ENCODE results near the gene KRTAP19-1. TPM values are rescaled to one million over a fixed set of nuclear protein-coding genes. Genes with fewer than 3 reads are reported as not detected.
A peak's percentile ranks its signal among the peaks of the same experiment; 100 is the strongest.

Gene KRTAP19-1
- total and polyA plus RNA-seq, 2 of the 8 experiments (the other 6 are each of a cell fraction or from before 2014, with no cell fraction given), result not detected

DNA sequence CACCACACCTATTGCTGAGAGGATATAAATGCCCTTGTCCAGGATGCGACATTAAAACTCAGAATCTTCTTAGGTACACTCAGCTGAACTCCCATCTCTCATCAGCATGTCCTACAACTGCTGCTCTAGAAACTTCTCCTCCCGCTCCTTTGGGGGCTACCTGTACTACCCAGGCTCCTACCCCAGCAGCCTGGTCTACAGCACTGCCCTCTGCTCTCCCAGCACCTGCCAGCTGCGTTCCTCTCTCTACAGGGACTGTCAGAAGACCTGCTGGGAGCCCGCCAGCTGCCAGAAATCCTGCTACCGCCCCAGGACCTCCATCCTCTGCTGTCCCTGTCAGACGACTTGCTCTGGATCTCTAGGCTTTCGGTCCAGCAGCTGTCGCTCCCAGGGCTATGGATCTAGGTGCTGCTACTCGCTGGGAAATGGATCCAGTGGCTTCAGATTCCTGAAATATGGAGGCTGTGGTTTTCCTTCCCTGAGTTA, 50.0 kb downstream of the KRTAP19-1 start, which contains the start of gene KRTAP13-4:
Gene KRTAP13-4, plus strand, starts transcription at position 51 of the 486 bp plus-strand sequence. Its CDS starts 56 bp downstream, at position 107.
- Histone ChIP-seq H3K4me3 (ENCODE audit: extremely low read depth in 1 of 4, insufficient read depth in 2 of 4, low read depth in 3 of 4, low read length in 4 of 4) (no peak within 1 kb of the TSS), H2BK120ac (replicated peaks; ENCODE audit: low read depth, low read length) (no peak within 1 kb of the TSS), H2BK12ac (ENCODE audit: low read depth, low read length) (no peak within 1 kb of the TSS), H4K91ac (replicated peaks; ENCODE audit: insufficient read length, low read length) (no peak within 1 kb of the TSS), H3K4me2 (ENCODE audit: insufficient read depth in 1 of 2, low read depth in 2 of 2, low read length in 2 of 2) (no peak within 1 kb of the TSS), H4K5ac (ENCODE audit: insufficient read length, low read depth, low read length) (no peak within 1 kb of the TSS), H3K4me1 (replicated peaks in 1 of 4; ENCODE audit: control insufficient read depth in 3 of 4, insufficient read depth in 4 of 4, low read length in 3 of 4) (peaks cover 2 to 15% (median 6%) of the 10 kb centered on the region in 4 experiments; a peak in 5 of 7 replicates), H4K20me1 (replicated peaks in 1 of 2; ENCODE audit: control insufficient read depth in 1 of 2, insufficient read depth in 2 of 2, low read length in 2 of 2) (no peaks in the 10 kb centered on the region), H3K36me3 (ENCODE audit: control insufficient read depth in 2 of 4, insufficient read depth in 4 of 4, low read length in 3 of 4) (no peaks in the 10 kb centered on the region), H4K8ac (ENCODE audit: extremely low read depth, insufficient read depth, low read length) (no peak within 1 kb of the TSS), H3K79me1 (ENCODE audit: low read depth, low read length) (no peaks in the 10 kb centered on the region), H3K14ac (ENCODE audit: insufficient read length) (no peak within 1 kb of the TSS), H3K27ac (ENCODE audit: low read depth, low read length) (no peak within 1 kb of the TSS), H2BK15ac (ENCODE audit: low read length) (no peak within 1 kb of the TSS), H2BK20ac (ENCODE audit: low read length) (no peak within 1 kb of the TSS), H2AK5ac (ENCODE audit: low read depth, low read length) (no peak within 1 kb of the TSS), H3K9ac (replicated peaks in 1 of 4; ENCODE audit: extremely low read depth in 1 of 4, low read depth in 3 of 4, low read length in 3 of 4) (no peak within 1 kb of the TSS), H2AFZ (ENCODE audit: low read length) (0 out of 2 replicates have a peak within 1 kb of the TSS, but pooled peaks have one; percentile 46), H3K4ac (replicated peaks; ENCODE audit: insufficient read length, low read depth, low read length) (no peak within 1 kb of the TSS), H3K56ac (replicated peaks; ENCODE audit: insufficient read length, low read depth, low read length) (no peak within 1 kb of the TSS), H3K27me3 (replicated peaks in 1 of 4; ENCODE audit: control insufficient read depth in 3 of 4, extremely low read depth in 1 of 4, insufficient read depth in 3 of 4, low read length in 3 of 4) (no peaks in the 10 kb centered on the region), H3K18ac (ENCODE audit: extremely low read depth, low read length) (no peak within 1 kb of the TSS), H3K23ac (ENCODE audit: insufficient read length) (no peak within 1 kb of the TSS), H3K23me2 (ENCODE audit: low read depth, low read length) (no peaks in the 10 kb centered on the region), H2BK5ac (ENCODE audit: low read depth, low read length) (no peak within 1 kb of the TSS), H3K9me3 (ENCODE audit: insufficient read depth in 2 of 2, low read depth in 1 of 2, low read length in 1 of 2) (no peaks in the 10 kb centered on the region), H3K79me2 (ENCODE audit: control insufficient read depth in 1 of 2, insufficient read depth in 2 of 2, low read length in 2 of 2) (no peaks in the 10 kb centered on the region)
- ChIA-PET CTCF (ENCODE audit: partially characterized antibody) (interaction anchor here (1.4 to 2.0 kb wide), 4 partner anchors 9 to 21 kb away, joined by 4 to 6 read pairs (median 4); partner anchors contain the start of gene KRTAP15-1), POLR2A (ENCODE audit: partially characterized antibody) (no interaction called here)
- DNase-seq (ENCODE audit: low read depth in 1 of 2, low spot score in 2 of 2) (no peak), FAIRE-seq (no peak)
- WGBS, 2 experiments (ENCODE audit: extremely low coverage in 1 of 2, insufficient coverage in 1 of 2, insufficient read length in 1 of 2, insufficient replicate concordance in 2 of 2, low coverage in 1 of 2, low lambda C conversion rate in 2 of 2, missing lambda C conversion rate in 1 of 2), result 87% methylated on average over 9 of the region's 9 CpGs; no CpG with 5 or more reads in 1 of the 2 experiments
- TF ChIP-seq ATF2 (IDR thresholded peaks at IDR 0.05; ENCODE audit: low read length), result no peak
- no peak for TF ChIP-seq MAFK (IDR thresholded peaks at IDR 0.05; ENCODE audit: low read depth, low read length)
- no peak for TF ChIP-seq EP300 (IDR thresholded peaks at IDR 0.05; ENCODE audit: borderline replicate concordance in 1 of 2, low read depth in 2 of 2, low read length in 2 of 2)
- no peak for TF ChIP-seq SRF (IDR thresholded peaks at IDR 0.05; ENCODE audit: low read depth, low read length)
- no peak for TF ChIP-seq RFX5 (IDR thresholded peaks at IDR 0.05; ENCODE audit: borderline replicate concordance, low read depth, low read length)
- no peak for TF ChIP-seq PHF8 (conservative IDR thresholded peaks at IDR 0.05; ENCODE audit: low read depth, low read length)
- no peak for TF ChIP-seq BACH1 (IDR thresholded peaks at IDR 0.05; ENCODE audit: low read length)
- TF ChIP-seq KDM5A (IDR thresholded peaks at IDR 0.05; ENCODE audit: low read length), result no peak
